ENCODE measurements around the gene CDK19.
"Not testable (repeated sequence)": the region's sequence is repeated elsewhere in the genome, so short reads cannot be mapped to it uniquely, and the experiment has no call there.

CDK19 gene

DNA sequence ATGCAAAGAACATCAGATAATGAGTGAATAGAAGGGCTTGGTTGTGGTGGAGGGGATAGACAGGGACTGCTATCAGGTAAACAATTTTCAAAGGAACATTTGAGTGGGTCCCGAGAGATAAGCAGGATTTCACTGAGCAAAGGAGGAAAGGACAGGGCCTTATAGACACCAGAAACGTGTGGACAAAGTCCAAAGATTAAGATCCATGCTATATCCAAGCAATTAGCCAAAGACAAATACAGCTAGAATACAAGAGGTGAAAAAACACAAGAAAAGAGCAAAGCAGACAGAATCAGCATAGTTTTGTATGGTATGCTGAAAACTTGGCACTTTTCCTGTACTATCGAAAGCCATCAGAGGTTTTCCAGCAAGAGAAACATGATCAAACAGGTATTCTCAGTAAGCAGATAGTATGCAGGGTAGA is 59.8 kb downstream of the CDK19 start:
- DNase-seq, result no peak

DNA sequence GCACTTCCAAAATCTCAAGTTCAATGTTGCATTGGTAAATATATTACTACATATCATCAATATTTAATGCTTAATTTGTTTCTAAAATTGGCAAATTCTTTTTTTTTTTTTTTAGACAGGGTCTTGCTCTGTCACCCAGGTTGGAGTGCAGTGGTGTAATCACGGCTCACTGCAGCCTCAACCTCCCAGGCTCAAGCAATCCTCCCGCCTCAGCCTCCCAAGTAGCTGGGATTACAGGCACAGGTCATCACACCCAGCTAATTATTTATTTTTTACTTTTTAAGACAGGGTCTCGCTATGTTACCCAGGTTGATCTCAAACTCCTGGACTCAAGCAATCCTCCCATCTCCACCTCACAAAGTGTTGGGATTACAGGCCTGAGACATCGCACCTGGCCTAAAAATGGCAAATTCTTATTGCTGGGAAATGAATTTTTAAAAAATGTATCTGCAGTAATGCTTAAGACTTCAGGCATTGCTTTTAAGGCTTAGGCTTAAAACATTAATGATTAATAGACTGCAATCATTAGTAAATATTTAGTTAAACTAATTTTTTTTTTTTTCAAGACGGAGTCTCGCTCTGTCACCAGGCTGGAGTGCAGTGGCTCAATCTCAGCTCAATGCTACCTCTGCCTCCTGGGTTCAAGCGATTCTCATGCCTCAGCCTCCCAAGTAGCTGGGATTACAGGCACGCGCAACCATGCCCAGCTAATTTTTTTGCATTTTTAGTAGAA is 61.2 kb downstream of the CDK19 start:
- DNase-seq, result not testable (repeated sequence)

DNA sequence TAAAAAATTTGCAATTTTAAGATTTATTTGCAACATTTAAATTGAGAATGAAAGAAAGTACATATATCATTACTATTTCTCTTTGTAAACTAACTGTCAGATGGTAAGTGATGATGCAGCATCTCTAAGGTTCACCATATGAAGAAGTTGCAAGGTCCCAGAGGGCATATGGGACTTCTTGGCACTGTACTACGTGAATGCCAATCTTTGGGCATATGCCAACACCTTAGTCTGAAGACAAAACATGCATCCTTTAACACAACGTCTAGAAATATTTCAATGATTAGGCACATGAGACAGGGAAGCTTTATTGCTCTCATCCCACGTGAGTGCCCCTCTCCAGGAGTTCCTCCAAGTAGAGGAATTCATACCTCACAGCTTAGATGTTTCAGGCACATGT is 66.8 kb downstream of the CDK19 start:
- DNase-seq, result peak; percentile 52

DNA sequence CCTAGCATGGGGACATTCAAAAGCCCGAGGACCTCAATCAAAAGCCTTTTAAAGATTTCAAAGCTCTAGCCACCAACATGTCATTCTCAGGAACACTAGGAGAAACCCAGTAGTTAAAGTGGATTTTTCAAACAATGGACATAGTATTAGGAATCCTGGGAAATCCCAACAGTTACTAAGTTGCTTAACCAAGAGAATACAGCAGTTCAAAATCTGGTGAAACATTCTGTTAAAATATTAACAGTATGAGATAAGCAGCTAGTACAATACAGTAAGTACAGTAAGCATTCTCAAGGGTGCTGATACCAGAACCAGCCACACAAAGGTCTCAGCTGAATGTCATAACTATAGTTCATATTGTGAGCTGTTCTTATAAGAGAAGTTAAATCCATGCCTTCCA is 68.6 kb downstream of the CDK19 start:
- DNase-seq, result no peak

DNA sequence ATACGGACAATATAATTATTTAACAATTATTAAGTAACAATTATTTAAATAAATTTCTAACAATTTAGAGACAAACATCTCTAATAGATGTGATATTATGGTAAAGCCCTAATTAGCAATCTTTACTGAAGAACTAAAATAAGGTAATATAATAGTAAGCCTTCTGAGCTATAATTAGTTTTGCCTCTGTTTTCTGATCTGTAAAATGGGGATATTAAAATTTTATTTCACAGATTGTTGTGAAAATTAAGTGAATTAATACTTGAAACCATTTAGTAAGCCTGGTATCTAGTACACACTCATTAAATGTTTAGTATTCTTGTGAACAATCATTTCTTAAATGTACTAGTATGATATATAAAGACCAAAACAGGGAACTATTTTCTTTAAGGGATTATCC is 70.3 kb downstream of the CDK19 start:
- no peak for DNase-seq

DNA sequence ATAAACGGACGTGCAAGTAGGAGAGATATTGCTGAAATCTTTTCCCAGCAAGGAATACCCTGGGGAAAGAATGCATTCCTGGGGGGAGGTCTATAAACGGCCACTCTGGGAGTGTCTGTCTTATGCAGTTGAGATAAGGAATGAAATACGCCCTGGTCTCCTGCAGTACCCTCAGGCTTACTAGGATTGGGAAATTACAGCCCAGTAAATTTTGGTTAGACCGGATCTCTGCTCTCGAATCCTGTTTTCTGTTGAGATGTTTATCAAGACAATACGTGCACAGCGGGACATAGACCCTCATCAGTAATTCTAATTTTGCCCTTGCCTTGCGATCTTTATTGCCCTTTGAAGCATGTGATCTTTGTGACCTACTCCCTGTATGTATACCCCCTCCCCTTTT is 72.7 kb downstream of the CDK19 start:
- DNase-seq, result not testable (repeated sequence)

DNA sequence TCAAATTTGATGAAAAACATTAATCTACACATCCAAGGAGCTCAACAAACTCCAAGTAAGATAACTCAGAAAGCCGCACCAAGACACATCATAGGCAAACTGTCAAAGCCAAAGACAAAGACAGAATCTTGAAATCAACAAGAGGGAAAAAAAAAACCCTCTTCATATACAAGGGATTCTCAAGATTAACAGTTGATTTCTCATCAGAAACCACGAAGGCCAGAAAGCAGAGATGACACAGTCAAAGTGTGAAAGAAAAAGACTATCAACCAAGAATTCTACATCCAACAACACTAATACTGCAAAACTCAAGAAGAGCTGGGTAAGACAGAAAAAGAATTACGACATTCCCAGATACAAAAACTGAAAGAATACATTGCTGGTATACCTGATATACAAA is 73.8 kb downstream of the CDK19 start:
- no peak for DNase-seq

DNA sequence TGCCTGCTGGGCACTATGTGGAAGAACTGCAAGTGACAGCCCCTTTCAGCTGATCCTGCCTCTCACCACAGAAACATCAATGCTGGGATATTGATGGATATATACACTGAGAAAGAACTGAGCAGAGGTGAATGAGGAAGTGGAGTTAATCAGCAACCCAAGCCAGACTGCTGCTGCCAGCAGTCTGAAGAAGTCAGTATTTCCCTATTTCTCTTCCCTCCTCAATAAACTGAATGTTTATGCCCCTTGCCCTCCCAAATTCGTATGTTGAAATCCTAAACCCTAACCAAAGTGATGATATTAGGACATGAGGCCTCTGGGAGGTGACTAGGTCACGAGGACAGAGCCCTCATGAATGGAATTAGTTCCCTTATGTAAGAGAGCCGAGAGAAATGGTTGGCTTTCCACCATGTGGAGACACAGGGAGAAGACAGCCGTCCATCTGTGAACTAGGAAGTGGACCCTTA is 76.3 kb downstream of the CDK19 start:
- no peak for DNase-seq

DNA sequence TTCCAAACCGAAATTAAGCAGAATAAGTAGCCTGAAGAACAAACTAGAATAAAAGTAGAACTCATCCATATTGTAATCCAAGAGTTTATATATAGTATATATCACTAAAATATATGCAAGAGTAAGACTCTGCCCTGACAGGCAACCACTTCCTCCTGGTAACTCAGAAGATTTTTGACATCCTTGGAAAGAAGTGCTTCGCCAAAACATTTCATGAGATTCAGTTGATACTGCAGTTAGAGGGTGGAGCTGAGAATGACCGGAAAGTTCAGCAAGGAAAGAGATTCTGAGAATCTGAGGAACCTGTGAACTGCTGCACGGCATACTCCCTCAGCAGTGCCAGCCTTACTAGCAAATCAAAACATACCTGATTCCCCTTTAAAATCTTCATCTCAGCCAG is 79.6 kb downstream of the CDK19 start:
- no peak for DNase-seq

DNA sequence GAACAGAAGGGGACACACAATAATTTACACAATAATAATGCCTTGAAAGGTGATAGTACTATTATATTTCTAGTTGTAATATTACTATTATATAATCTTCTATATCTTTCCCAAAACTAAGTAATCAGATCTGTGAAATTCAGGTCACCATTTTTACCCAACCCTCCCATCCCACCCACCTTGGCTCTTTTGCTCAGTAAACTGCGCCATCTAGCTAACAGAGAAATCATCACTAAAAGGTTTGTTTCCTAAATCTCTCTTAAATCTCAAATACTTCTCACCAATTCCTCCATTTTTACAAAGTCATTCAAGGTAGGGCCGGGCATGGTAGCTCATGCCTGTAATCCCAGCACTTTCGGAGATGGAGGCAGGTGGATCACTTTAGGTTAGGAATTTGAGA is 83.4 kb downstream of the CDK19 start:
- DNase-seq, result no peak

DNA sequence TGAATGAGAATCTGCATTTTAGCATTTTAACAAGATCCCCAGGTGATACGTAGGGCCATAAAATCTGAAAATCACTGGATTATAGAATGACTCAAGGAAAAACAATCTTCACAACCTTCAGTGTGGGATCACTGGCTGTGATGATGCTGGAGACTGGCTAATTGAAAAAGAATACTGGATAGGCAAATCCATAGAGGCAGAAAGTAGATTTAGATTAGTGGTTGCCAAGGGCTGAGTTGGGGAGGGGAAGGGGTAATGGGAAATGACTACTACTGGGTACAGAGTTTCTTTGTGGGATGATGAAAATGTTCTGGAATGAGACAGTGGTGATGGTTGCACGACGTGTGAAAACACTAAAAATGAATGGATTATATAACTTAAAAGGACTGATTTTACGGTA is 84.1 kb downstream of the CDK19 start:
- DNase-seq, result no peak

DNA sequence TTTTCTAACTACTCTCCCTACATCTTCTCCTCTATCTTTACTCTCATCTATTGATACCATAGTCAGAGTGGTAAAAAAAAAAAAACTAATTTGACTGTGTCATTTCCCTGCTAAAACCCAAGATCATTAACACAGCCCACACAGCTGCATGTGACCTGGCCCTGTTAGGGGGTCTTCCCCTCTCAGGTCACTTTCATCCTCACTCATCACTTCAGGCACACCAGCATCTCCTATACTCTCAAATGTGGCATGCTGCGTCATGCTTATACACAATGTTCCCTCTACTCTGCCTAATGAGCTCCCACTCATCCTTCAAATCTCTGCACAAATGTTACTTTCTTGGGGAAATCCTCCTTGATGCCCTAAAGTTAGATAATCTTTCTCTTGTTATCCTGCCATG is 86.8 kb downstream of the CDK19 start:
- no peak for DNase-seq

DNA sequence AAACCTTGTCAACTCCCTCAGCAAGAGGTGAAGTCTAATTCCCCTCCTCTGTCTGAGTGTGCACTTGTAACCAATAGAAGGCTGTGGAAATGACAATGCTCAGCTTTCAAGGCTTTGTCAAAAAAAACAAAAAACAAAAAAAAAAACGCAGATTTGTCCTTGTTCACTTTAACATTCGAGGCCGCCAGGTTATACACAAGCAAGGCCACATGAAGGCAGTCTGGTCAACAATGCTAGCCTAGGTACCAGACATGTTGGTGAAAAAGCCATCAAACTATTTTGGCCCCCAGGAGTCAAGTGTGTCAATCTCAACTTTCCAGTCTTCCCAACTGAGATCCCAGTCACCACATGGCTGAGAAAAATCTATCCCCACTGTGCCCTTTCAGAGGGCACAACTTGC is 92.3 kb downstream of the CDK19 start:
- no peak for DNase-seq

DNA sequence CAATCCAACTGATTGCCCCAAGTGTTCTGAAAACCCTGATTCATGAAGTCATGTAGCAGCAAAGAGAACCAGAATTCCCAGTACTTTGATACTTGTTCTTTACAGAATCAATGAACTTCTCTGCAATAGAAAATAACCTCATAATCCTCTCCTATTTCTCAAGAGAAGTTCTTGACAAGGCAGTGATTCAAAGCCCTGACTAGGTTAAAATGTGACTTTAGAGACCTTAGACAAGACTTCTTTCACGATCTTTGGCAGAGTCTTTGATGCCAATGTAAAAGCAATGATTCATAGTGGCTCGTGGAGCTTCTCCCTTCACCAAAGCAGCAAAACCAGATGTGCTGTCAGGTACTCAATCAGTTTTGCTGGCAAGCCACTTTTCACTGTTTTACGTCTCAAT is 95.2 kb downstream of the CDK19 start:
- no peak for DNase-seq

DNA sequence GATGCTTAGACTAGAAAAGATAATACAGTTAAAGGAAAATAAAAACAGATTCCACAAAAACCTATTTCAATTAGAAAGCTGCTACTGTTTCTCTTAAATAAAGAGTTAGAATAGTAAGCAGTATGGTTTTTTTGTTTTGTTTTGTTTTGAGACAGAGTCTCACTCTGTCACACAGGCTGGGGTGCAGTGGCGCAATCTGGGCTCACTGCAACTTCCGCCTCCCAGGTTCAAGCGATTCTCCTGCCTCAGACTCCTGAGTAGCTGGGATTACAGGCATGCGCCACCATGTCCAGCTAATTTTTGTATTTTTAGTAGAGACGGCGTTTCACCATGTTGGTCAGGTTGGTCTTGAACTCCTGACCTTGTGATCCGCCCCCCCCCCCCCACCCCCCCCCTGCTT is 95.7 kb downstream of the CDK19 start:
- DNase-seq, result not testable (repeated sequence)

DNA sequence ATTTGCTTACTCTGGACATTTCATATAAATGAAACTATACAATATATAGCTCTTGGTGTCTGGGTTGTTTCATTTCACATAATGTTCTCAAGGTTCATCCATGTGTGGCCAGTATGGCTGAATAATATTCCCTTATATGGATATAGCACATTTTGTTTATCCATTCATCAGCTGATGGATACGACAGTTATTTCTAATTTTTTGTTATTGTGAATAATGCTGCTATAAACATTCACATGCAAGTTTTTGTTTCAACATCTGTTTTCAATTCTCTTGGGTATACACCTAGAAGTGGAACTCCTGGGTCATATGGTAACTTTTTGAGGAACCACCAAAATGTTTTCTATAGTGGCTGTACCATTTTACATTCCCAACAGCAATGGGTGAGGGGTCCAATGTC is 101.1 kb downstream of the CDK19 start:
- DNase-seq, result no peak

DNA sequence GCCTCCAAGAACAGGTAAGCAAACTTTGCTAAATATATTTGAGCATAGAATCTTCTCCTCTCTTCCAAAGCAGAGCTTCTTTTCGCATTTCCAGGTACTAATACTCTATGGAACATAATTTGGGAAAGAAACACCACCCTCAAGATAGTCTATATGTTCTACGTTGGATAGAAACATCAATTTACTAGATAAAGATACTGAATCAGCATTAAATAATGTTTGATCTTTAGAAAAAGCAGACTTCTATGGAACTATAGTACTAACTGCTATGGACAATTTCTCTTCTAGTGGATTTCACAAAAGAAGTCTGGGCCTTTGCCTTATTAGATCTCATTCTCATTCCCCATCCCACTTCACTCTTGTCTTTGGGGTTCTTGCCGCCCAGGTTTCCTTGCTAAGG is 103.0 kb downstream of the CDK19 start:
- DNase-seq, result no peak

DNA sequence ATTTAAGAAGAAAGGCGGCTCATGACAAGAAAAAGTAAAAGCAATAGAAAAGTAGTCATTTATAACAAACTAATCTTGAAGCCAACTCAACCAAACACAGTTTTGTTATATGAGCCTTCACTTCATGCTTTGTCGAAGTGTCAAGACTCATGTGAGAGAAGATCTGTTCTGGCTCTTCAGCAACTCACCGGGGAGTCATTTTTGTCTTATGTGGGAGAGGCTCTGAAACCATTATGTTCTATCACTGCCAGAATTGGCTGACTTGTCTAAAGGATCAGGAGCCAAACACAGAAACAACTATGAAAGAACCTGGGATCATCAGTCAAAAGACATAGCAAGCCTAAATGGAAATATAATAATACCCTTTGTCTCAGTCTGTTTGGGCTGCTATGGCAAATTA is 105.2 kb downstream of the CDK19 start:
- DNase-seq, result no peak

DNA sequence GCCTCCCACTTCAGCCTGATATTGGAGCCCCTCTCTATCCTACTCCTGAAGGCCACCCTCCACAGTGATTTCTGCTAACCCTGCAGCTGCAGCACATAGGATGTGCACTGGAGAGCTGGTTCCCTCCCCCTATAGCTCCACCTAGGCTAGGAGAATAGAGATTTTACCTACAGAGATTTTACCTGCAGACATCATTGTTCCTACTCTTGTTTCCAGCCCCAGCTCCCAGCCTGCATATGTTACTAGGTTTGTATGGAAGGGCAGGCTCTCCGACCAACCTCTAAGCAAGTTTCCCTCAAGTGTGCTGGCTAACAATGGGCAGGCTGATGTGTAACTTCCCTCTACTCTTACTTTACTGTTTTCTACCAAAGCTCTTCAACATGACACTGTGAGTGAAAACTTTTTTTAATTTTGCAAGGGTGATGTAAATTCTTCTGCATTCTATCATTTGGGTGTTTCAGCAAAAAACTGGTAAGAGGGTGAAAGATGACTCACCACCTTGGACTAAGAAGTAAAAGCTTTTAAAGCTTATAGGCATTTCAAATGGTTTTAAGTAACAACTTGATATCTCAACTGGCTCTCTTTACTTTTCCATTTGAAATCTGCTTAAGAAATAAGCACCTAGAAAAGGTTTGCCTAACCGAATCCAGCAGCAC is 106.8 kb downstream of the CDK19 start:
- no peak for DNase-seq

DNA sequence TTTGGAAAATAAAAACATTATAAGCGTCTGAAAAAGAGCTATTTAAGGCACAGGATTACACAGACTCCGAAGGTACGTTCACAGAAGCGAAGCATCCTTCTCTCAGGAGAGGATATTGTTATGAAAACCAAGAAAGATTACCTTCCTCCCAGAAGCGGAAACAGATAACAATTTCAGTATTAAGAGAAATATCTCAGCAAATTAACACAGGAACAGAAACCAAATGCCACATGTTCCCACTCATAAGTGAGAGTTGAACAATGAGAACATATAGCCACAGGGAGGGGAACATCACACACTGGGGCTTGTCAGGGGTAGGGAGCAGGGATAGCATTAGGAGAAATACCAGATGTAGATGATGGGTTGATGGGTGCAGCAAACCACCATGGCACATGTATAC is 109.7 kb downstream of the CDK19 start:
- DNase-seq, result no peak

DNA sequence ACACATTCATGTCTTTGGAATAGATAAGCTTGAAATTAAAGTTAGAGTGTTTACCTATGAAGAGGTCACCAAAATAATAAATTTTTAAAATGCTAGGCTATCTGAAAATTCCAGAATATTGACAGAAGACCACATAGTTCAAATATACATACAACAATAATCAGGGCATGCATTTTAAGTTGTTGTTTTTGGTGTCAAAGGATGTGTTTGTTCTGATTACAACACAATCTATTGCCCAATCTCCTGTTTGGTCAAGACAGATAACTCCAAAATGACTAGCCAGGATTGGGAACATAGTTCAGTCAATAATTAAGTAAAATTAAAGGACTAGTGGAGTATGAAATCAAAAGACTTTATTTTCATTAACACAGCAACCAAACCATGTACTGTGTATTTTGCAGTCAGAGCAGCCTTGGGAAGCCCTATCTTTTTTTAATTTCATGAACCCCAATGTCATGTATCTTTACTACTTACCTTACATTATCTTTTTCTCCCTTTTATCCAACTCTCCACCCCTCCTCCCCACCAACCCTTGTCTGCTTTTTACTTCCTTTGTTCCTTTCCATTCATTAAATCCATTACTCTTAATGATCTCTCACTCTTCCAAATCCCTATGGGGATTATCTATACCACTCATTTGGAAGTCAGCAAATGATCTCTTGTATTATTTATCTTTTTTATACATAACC is 111.2 kb downstream of the CDK19 start:
- no peak for DNase-seq

DNA sequence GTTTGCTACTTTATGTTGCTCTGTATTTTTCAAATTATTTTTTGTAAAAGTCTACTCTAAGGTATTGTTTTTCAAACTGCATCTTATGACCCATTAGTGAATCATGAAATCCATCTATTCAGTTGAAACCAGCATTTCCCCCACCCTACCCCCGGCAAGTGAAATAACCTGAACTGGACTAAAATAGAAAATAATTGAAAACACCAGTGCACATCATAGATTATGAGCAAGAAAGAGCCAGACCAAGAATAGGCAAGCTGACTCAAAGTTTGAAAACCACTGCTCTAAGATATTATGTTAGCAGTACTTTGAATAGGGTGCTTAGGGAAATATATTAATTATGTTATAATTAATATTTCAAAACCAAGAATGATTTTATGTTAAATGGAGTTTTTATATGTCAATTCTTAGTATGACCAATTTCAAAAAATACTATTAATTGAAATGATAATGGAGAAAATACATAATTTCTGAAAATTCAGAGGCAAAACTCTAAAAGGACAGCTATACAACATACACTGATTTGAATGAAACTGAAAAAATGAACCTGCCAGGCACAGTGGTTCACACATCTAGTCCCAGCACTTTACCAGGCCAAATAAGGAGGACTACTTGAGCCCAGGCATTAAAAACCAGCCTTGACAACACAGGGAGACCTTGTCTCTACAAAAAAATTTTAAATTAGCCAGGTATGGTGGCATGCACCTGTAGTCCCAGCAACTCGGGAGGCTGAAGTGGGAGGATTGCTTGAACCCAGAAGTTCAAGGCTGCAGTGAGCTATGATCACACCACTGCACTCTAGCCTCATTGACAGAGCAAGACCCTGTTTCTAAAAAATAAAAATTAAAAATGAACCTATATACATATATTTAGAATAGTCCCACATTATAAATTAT is 112.0 kb downstream of the CDK19 start:
- DNase-seq, result no peak

DNA sequence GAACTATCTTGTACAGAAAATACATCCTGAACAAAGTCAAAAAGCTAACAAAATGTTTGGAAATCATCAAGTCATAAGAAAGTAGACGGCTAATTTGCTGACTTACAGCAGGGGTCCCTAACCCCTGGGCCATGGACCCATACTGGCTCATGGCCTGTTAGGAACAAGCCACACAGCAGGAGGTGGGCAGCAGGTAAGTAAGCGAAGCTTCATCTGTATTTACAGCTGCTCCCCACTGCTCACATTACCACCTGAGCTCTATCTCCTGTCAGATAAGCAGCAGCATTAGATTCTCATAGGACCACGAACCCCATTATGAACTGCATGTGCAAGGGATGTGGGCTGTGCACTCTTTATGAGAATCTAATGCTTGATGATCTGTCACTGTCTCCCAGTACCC is 115.5 kb downstream of the CDK19 start:
- peak; percentile 14 for DNase-seq
